Spleen (tissue), 7 donors: ENCODE data around the gene VEZT.

ENCODE experiments used
- CTCF ChIP-seq, 11 experiments: fragments of 200-600 bp in 7 of 11; fragments of 450-650 bp in 4 of 11; sonication (generic) in 4 of 11; IDR thresholded peaks in 8 of 11; conservative IDR thresholded peaks in 3 of 11; 1 replicate in 7 of 11; 2 replicates in 4 of 11; pipeline versions ENCODE4 v1.4.0 to v1.8.0; 2016 to 2021; ENCODE audit warnings: antibody characterized with exemption in 11 of 11, inconsistent platforms in 4 of 11, mild to moderate bottlenecking in 1 of 11
- POLR2A ChIP-seq, 3 donors: fragments of 450-650 bp; IDR thresholded peaks; one replicate each; pipeline ENCODE4 v1.5.1; 2017; ENCODE audit warnings: antibody characterized with exemption in 3 of 3, mild to moderate bottlenecking in 1 of 3
- POLR2AphosphoS5 ChIP-seq, 3 donors: sonication (generic); formaldehyde crosslinking; IDR thresholded peaks; one replicate each; pipeline ENCODE4 v1.5.1; 2017; ENCODE audit warnings: antibody characterized with exemption in 3 of 3
- donor health status: DM: no; HTN: no; CAD: no; lungs with moderate emphysema.
- donor health status: DM: no; HTN: no; CAD: no.
- donor health status: DM: no; HTN: no; CAD: no.

DNA sequence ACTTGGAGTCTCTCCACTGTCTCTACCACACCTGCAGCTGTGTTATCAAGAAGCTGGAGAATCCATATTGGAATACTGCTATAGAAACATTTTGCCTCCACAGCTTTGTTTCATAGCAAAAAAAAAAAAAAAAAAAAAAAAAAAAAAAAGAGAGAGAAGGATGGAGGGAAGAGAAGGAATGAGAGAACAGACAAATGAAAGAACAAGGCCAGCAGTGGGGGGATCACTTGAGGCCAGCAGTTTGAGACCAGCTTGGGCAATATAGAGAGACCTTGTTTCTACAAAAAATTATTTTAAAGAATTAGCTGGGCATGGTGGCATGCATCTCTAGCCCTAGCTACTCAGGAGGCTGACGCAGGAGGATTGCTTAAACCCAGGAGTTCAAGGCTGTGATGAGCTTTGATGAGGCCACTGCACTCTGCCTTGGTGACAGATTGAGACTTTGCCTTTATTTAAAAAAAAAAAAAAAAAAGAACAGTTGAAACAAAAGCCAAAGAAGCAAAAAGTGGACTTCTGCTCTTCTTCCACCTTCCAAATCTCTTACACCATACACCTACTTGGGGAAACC is 8.1 kb downstream of the VEZT start:
- TF ChIP-seq POLR2AphosphoS5 (IDR thresholded peaks at IDR 0.05) (no peak), CTCF (IDR thresholded peaks at IDR 0.05 in 8 of 11, conservative IDR thresholded peaks at IDR 0.05 in 3 of 11) (no peak), POLR2A (IDR thresholded peaks at IDR 0.05) (no peak)
